ENCODE measurements around the gene PHLDB2.

GRCh38 chr3:111929484-111929883, 70.4 kb downstream of the PHLDB2 start:
- TF ChIP-seq CTCF (IDR thresholded peaks at IDR 0.05): no peak
- no peak for TF ChIP-seq POLR2A (IDR thresholded peaks at IDR 0.05)

All from uterus (tissue), 2 donors.